Body of pancreas (tissue), 4 donors: ENCODE results near the gene VWA8.

Experiments used
- CTCF ChIP-seq, 7 experiments: fragments of 450-650 bp in 4 of 7; fragments of 200-600 bp in 3 of 7; sonication (generic) in 3 of 7; IDR thresholded peaks; one replicate each; pipeline ENCODE4 v1.5.1; 2016 to 2019; ENCODE audit warnings: antibody characterized with exemption in 7 of 7
- POLR2A ChIP-seq, 3 donors: fragments of 450-650 bp; IDR thresholded peaks; one replicate each; pipeline ENCODE4 v1.6.1; 2016; ENCODE audit warnings: antibody characterized with exemption in 3 of 3, mild to moderate bottlenecking in 2 of 3

- no peak for TF ChIP-seq POLR2A (IDR thresholded peaks at IDR 0.05)
- no peak for TF ChIP-seq CTCF (IDR thresholded peaks at IDR 0.05)
These were observed 317.4 kb downstream of the VWA8 start for GRCh38 chr13:41643507-41643906.
